CD4-positive, CD25-positive, alpha-beta regulatory T cell (primary cell): ENCODE data around the gene KIF16B. TPM values are rescaled to one million over a fixed set of nuclear protein-coding genes. Genes with fewer than 3 reads are reported as not detected.

ENCODE experiments used
- ATAC-seq, 2 donors: fragments of 150-1000 bp; cut with Tn5 transposase; one replicate each; pipeline ENCODE4 v1.10.0; 2021; ENCODE audit warnings: low read depth in 2 of 2, moderate number of reproducible peaks in 2 of 2, moderate library complexity in 1 of 2
- DNase-seq, 3 donors: peaks; one replicate each; pipeline versions ENCODE4 v3.0.0 to v3.0.0-alpha.2; 2012 to 2022; ENCODE audit warnings: mixed read lengths in 1 of 3
- H3K27ac ChIP-seq: one replicate; pipeline ENCODE4 v1.7.0; 2013; ENCODE audit warnings: mild to moderate bottlenecking, low read length; ENCODE audit not compliant: insufficient read depth, poor library complexity, severe bottlenecking
- H3K27me3 ChIP-seq: one replicate; pipeline ENCODE4 v1.7.0; 2013; ENCODE audit warnings: low read length; ENCODE audit not compliant: control insufficient read depth, insufficient read depth
- H3K36me3 ChIP-seq: one replicate; pipeline ENCODE4 v1.7.0; 2013; ENCODE audit warnings: mild to moderate bottlenecking, low read length, moderate library complexity; ENCODE audit not compliant: control insufficient read depth, insufficient read depth
- H3K4me1 ChIP-seq: 2 replicates; pipeline ENCODE4 v1.7.0; 2013; ENCODE audit warnings: mild to moderate bottlenecking, low read length; ENCODE audit not compliant: insufficient read depth, control insufficient read depth, poor library complexity, severe bottlenecking
- H3K4me3 ChIP-seq: one replicate; pipeline ENCODE4 v1.7.0; 2013; ENCODE audit warnings: low read depth, mild to moderate bottlenecking, low read length, moderate library complexity
- H3K9me3 ChIP-seq, 2 experiments: 1 replicate in 1 of 2; 2 replicates in 1 of 2; pipeline ENCODE4 v1.7.0; 2013; ENCODE audit warnings: low read length in 2 of 2, mild to moderate bottlenecking in 1 of 2, moderate library complexity in 1 of 2; ENCODE audit not compliant: control insufficient read depth in 2 of 2
- H3K27ac Mint-ChIP-seq, 3 donors: one replicate each; pipeline ENCODE4 v1.8.0; 2020 to 2022; ENCODE audit warnings: mild to moderate bottlenecking in 3 of 3, mixed read lengths in 3 of 3, moderate library complexity in 2 of 3
- H3K27me3 Mint-ChIP-seq: one replicate; pipeline ENCODE4 v1.8.0; 2022; ENCODE audit warnings: mild to moderate bottlenecking, mixed read lengths
- H3K36me3 Mint-ChIP-seq: one replicate; pipeline ENCODE4 v1.8.0; 2020; ENCODE audit warnings: mixed read lengths
- H3K4me1 Mint-ChIP-seq, 4 donors: one replicate each; pipeline ENCODE4 v1.8.0; 2020 to 2022; ENCODE audit warnings: mixed read lengths in 4 of 4, mild to moderate bottlenecking in 1 of 4
- H3K4me3 Mint-ChIP-seq, 4 donors: one replicate each; pipeline ENCODE4 v1.8.0; 2020 to 2022; ENCODE audit warnings: mild to moderate bottlenecking in 4 of 4, mixed read lengths in 4 of 4, moderate library complexity in 3 of 4
- H3K9me3 Mint-ChIP-seq, 7 donors: one replicate each; pipeline ENCODE4 v1.8.0; 2020 to 2022; ENCODE audit warnings: mixed read lengths in 7 of 7, mild to moderate bottlenecking in 3 of 7, moderate library complexity in 2 of 7
- polyA plus RNA-seq, 4 donors: library from polyadenylated mRNA; unstranded; fragments of 300-500 nt; fragmentation: Illumina TruSeq; gene quantifications; one replicate each; pipeline ENCODE4 v1.2.3, GENCODE V29; 2021
- total RNA-seq: library from RNA; stranded (reverse); gene quantifications from one replicate; pipeline ENCODE4 v1.2.3, GENCODE V29; 2022

The KIF16B gene
- total and polyA plus RNA-seq, 5 donors from 2014 or later = 3.1 to 5.2 (median 4.8) TPM

GRCh38 chr20:16491294-16491905 lies 81.8 kb downstream of the KIF16B start:
- no peaks in the 10 kb centered on the region for H3K9me3 ChIP-seq
- H3K4me3 ChIP-seq = no peak overlapping the region
- Mint-ChIP-seq H3K27me3 (no peaks in the 10 kb centered on the region), H3K4me1 (no peaks in the 10 kb centered on the region), H3K27ac (no peak overlapping the region), H3K36me3 (peaks cover 54% of the 10 kb centered on the region), H3K4me3 (no peak overlapping the region), H3K9me3 (no peaks in the 10 kb centered on the region)
- H3K27me3 ChIP-seq = no peaks in the 10 kb centered on the region
- no peak overlapping the region for H3K27ac ChIP-seq
- ATAC-seq (no peak), DNase-seq (no peak)
- no peaks in the 10 kb centered on the region for H3K4me1 ChIP-seq
- H3K36me3 ChIP-seq = no peaks in the 10 kb centered on the region

- Mint-ChIP-seq H3K27me3 (no peaks in the 10 kb centered on the region), H3K9me3 (no peaks in the 10 kb centered on the region), H3K36me3 (peaks cover 57% of the 10 kb centered on the region), H3K4me1 (no peaks in the 10 kb centered on the region), H3K4me3 (no peak overlapping the region), H3K27ac (no peak overlapping the region)
- no peak overlapping the region for H3K27ac ChIP-seq
- ATAC-seq (no peak), DNase-seq (no peak)
- no peaks in the 10 kb centered on the region for H3K4me1 ChIP-seq
- H3K4me3 ChIP-seq = no peak overlapping the region
- H3K36me3 ChIP-seq = no peaks in the 10 kb centered on the region
- no peaks in the 10 kb centered on the region for H3K27me3 ChIP-seq
- no peaks in the 10 kb centered on the region for H3K9me3 ChIP-seq
Measured at GRCh38 chr20:16490696-16491095, 82.6 kb downstream of the KIF16B start.

GRCh38 chr20:16488616-16489015 lies 84.6 kb downstream of the KIF16B start:
- H3K4me3 ChIP-seq = no peak overlapping the region

GRCh38 chr20:16488086-16488485 lies 85.2 kb downstream of the KIF16B start:
- no peak overlapping the region for H3K27ac ChIP-seq
- no peaks in the 10 kb centered on the region for H3K9me3 Mint-ChIP-seq
- H3K27ac Mint-ChIP-seq = no peak overlapping the region
- H3K9me3 ChIP-seq = no peaks in the 10 kb centered on the region
- no peaks in the 10 kb centered on the region for H3K4me1 Mint-ChIP-seq
- no peaks in the 10 kb centered on the region for H3K27me3 Mint-ChIP-seq
- no peak for DNase-seq
- H3K27me3 ChIP-seq = no peaks in the 10 kb centered on the region
- H3K4me3 Mint-ChIP-seq = no peak overlapping the region
- H3K36me3 Mint-ChIP-seq = peaks cover 67% of the 10 kb centered on the region
- peaks cover 2% of the 10 kb centered on the region for H3K36me3 ChIP-seq
- H3K4me3 ChIP-seq = no peak overlapping the region
- ATAC-seq = no peak
- no peaks in the 10 kb centered on the region for H3K4me1 ChIP-seq

More at GRCh38 chr20:16488616-16489015, 84.6 kb downstream of the KIF16B start:
- H3K9me3 ChIP-seq = no peaks in the 10 kb centered on the region
- Mint-ChIP-seq H3K9me3 (no peaks in the 10 kb centered on the region), H3K27me3 (no peaks in the 10 kb centered on the region), H3K36me3 (peaks cover 63% of the 10 kb centered on the region), H3K27ac (no peak overlapping the region), H3K4me1 (no peaks in the 10 kb centered on the region), H3K4me3 (no peak overlapping the region)
- no peak overlapping the region for H3K27ac ChIP-seq
- no peaks in the 10 kb centered on the region for H3K4me1 ChIP-seq
- H3K27me3 ChIP-seq = no peaks in the 10 kb centered on the region
- peaks cover 2% of the 10 kb centered on the region for H3K36me3 ChIP-seq
- no peak for ATAC-seq
- no peak for DNase-seq

- DNase-seq (no peak), ATAC-seq (no peak)
- Histone ChIP-seq H3K4me3 (no peak overlapping the region), H3K4me1 (no peaks in the 10 kb centered on the region), H3K36me3 (peaks cover 2% of the 10 kb centered on the region), H3K27ac (no peak overlapping the region), H3K9me3 (no peaks in the 10 kb centered on the region), H3K27me3 (no peaks in the 10 kb centered on the region)
- H3K9me3 Mint-ChIP-seq = no peaks in the 10 kb centered on the region
- no peak overlapping the region for H3K27ac Mint-ChIP-seq
- H3K36me3 Mint-ChIP-seq = peaks cover 55% of the 10 kb centered on the region
- H3K4me1 Mint-ChIP-seq = no peaks in the 10 kb centered on the region
- no peak overlapping the region for H3K4me3 Mint-ChIP-seq
- no peaks in the 10 kb centered on the region for H3K27me3 Mint-ChIP-seq
Measured at GRCh38 chr20:16486532-16486931, 86.7 kb downstream of the KIF16B start.

- H3K27me3 Mint-ChIP-seq = no peaks in the 10 kb centered on the region
- H3K4me3 Mint-ChIP-seq = no peak overlapping the region
Measured at GRCh38 chr20:16485401-16485800, 87.8 kb downstream of the KIF16B start.

GRCh38 chr20:16483024-16483423 lies 90.2 kb downstream of the KIF16B start:
- no peaks in the 10 kb centered on the region for H3K9me3 ChIP-seq
- no peak overlapping the region for H3K4me3 Mint-ChIP-seq
- peaks cover 0 to 3% (median 0%) of the 10 kb centered on the region in 7 donors for H3K9me3 Mint-ChIP-seq
- no peak for DNase-seq
- H3K27ac ChIP-seq = no peak overlapping the region
- peaks cover 38% of the 10 kb centered on the region for H3K36me3 Mint-ChIP-seq
- no peaks in the 10 kb centered on the region for H3K27me3 Mint-ChIP-seq
- ATAC-seq = no peak
- no peaks in the 10 kb centered on the region for H3K4me1 Mint-ChIP-seq
- no peak overlapping the region for H3K4me3 ChIP-seq
- H3K27me3 ChIP-seq = no peaks in the 10 kb centered on the region
- no peak overlapping the region for H3K27ac Mint-ChIP-seq
- peaks cover 4% of the 10 kb centered on the region for H3K36me3 ChIP-seq
- no peaks in the 10 kb centered on the region for H3K4me1 ChIP-seq

More at GRCh38 chr20:16485401-16485800, 87.8 kb downstream of the KIF16B start:
- no peaks in the 10 kb centered on the region for H3K4me1 ChIP-seq
- Mint-ChIP-seq H3K27ac (no peak overlapping the region), H3K36me3 (peaks cover 44% of the 10 kb centered on the region), H3K4me1 (no peaks in the 10 kb centered on the region), H3K9me3 (no peaks in the 10 kb centered on the region)
- peaks cover 2% of the 10 kb centered on the region for H3K36me3 ChIP-seq
- no peak overlapping the region for H3K27ac ChIP-seq
- ATAC-seq = no peak
- DNase-seq = no peak
- no peaks in the 10 kb centered on the region for H3K27me3 ChIP-seq
- no peak overlapping the region for H3K4me3 ChIP-seq
- no peaks in the 10 kb centered on the region for H3K9me3 ChIP-seq

GRCh38 chr20:16481977-16482376 lies 91.3 kb downstream of the KIF16B start:
- no peak overlapping the region for H3K27ac Mint-ChIP-seq
- H3K4me1 Mint-ChIP-seq = peaks cover 0 to 3% (median 2%) of the 10 kb centered on the region in 4 donors
- Histone ChIP-seq H3K9me3 (no peaks in the 10 kb centered on the region), H3K4me1 (no peaks in the 10 kb centered on the region), H3K4me3 (no peak overlapping the region), H3K27me3 (no peaks in the 10 kb centered on the region), H3K27ac (no peak overlapping the region), H3K36me3 (peaks cover 4% of the 10 kb centered on the region)
- ATAC-seq (no peak), DNase-seq (no peak)
- no peak overlapping the region for H3K4me3 Mint-ChIP-seq
- peaks cover 0 to 3% (median 0%) of the 10 kb centered on the region in 7 donors for H3K9me3 Mint-ChIP-seq
- H3K27me3 Mint-ChIP-seq = no peaks in the 10 kb centered on the region
- H3K36me3 Mint-ChIP-seq = peaks cover 34% of the 10 kb centered on the region
